Activated CD4-positive, CD25-positive, alpha-beta regulatory T cell (primary cell): ENCODE results near the gene LONRF3.

Experiments used
- DNase-seq, 4 experiments: peaks; one replicate each; lab custom pipeline; 2025; lab: John Stamatoyannopoulos, UW

The LONRF3 gene

DNA sequence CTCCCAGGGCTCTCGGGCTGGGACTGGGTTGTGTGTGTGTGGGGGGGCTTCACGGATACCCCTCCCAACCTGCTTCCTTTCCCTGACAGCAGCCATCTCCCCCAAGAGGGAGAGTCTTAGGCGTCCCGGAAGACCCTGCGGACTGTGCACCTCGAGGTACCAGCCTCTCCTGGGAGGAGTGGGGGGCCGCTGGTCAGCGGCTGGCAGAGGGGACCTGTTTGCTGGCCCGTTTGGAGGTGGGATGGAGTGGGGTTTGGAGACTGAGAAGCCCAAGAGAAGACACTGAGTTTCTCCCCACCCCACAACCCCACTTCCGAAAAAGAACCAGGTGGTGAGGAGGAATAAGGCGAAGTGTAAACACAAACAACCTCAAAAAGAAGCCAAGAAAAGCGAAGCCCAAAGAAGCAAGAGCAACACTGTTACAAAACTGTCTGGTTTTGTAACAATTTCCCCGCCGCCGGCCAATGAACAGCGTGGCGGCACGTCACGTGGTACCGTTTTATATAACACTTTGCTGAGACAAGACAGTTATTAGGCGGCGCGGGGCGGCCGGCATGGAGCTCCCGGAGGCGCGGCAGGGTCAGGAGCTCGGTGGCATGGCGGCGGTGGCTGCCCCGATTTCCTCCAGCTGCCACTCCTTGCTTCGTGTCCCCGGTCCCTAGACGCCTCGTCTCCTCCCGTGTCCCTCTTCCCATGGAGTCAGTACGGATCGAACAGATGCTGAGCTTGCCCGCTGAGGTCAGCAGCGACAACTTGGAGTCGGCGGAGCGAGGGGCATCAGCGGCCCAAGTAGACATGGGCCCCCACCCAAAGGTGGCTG lies at the start of gene LONRF3:
TSS of gene LONRF3 (plus strand) at position 531 of the 820 bp plus-strand sequence. CDS start at position 694, 163 bp downstream.
- peak; percentile 3 to 39 (median 25) for DNase-seq

DNA sequence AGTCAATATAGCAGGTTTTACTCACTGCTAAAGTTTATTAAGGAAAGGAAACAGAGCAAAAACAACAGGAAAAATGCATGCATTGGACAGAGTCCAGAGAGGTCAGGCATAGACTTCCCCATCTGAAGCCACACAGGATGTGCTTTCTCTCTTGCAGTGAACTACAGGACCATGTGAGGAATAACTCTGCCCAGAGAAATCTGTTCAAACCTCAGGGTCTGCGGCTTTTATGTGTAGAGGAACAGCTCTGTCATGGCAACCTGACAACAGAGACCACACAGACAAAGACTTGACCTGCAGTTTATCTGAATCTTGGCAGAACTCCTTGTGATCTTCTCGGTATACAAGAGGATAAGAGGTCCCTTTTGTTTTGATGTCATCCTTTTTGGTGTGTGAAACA lies 46.3 kb upstream of the LONRF3 start:
- DNase-seq: no peak

DNA sequence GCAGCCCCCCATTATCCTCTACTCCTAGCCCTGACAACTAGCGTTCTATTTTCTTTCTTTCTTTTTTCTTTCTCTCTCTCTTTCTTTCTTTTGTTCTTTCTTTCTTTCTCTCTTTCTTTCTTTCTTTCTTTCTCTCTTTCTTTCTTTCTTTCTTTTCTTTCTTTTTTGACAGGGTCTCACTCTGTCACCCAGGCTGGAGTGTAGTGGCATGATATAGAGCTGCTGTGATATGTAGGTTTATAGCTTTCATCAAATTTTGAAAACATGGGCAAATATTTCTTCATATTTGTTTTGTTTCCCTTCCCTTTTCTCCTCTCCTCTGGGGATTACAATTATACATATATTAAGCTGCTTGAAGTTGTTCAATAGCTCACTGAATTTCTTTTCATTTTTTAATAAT lies 39.1 kb upstream of the LONRF3 start:
- no peak for DNase-seq

DNA sequence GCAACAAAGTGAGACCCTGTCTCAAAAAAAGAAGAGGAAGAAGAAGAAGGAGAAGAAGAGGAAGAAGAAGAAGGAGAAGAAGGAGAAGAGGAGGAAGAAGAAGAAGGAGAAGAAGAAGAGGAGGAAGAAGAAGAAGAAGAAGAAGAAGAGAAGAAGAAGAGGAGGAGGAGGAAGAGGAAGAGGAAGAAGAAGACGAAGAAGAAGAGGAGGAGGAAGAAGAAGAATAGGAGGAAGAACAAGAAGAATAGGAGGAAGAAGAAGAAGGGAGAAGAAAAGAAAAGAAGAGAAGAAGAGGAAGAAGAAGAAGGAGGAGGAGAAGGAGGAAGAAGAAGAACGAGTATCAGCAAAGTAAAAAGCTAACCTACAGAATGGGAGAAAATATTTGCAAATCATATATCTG lies 33.3 kb upstream of the LONRF3 start:
- no peak for DNase-seq

DNA sequence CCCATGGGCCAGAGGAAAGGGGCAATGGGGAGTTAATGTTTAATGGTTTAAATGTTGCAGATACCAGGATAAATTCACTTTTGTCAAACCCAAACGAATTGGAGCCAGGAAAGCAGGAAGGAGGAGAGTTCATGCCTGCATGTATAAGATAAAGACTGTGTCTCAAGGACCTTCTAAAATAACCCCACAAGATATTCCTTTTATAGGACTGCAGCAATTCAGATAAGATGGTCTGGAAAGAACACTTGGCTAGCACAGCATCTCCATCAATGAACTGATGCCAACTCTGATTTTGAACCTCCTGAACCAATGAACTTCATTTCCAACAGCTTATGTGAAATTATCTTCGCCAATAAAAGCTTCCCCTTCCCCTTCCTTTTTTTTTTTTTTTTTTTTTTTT lies 31.3 kb upstream of the LONRF3 start:
- no peak for DNase-seq

DNA sequence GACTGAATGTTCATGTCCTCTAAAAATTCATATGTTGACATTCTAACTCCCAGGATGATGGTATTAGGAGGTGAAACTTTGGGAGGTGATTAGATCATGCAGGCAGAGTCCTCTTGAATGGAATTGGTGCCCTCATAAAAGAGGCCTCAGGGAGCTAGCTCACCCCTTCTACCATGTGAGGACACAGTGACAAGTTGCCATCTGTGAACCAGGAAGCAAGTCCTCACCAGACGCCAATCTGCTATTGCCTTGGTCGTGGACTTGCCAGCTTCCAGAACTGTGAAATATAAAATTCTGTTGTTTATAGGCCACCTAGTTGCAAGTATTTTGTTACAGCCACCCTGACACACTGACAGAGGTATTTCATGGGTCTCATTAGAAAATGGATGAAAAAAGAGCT lies 28.5 kb upstream of the LONRF3 start:
- DNase-seq: no peak

DNA sequence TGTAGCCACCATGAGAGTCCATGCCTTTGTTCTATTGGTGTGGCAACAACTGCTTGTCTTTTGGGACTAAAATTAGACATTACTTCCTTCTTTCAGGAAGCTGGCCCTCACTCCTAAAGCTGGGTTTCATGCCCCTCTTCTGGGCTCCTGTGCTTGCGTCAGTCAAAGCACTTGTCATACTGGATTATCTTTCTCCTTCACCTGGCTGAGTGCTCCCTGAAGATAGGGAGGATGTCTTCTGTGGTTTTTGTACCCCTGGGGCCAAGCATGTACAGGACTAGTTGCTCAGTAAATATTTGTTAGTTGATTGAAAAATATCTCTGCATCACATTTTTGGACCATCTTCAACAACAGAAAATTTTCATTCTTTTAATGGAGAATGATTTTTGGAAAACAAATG lies 26.1 kb upstream of the LONRF3 start:
- DNase-seq: no peak

DNA sequence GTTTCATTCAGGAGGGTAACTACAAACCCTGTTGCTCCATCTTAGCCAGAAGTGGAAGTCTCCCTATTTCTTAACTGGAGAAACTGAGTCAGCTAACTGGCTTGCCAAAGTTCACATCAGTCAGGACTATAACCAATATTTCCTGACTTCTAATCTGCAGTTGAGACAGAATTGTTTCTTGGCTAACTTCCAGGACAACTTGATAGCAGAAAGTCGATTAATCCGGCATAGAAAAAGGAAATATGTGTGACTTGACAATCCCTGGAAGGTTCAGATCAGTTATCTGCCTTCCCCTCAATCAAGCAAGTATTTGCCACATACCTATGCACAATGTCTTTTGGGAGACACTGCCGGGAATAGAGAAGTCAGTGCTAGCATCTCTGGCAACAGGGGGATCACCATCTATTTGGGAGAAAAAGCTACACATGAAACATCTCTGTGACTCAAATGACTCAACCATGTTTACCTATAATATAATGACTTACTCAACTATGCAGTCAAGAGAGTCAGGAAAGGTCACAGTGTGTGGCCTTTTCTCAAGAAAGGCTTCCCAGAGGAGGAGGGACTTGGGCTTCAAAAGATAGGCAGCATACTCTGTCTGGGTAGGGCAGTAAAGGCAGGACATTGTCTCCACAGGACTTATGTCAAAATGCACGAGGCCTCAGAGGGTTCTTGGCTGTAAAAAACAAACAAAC lies 12.4 kb upstream of the LONRF3 start:
- DNase-seq: no peak

DNA sequence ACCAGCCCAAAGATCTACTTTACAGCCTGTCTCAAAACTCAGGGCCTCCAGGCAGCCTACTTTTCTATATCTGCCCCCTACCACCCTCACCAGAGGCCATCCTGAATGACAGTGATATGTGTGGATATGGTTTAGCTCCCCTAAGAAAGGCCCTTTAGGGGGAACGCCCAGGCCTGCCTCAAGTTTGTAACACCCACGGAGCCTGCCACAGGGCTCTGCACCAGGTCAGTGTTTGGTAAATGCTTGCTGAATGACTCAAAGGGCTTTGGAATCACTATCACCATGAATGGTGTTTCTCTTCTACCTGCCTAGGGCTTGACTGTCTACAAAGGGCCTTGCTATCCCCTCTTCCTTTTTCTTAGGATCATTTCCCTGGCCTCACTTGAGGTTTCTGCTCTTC lies 11.3 kb upstream of the LONRF3 start:
- no peak for DNase-seq

DNA sequence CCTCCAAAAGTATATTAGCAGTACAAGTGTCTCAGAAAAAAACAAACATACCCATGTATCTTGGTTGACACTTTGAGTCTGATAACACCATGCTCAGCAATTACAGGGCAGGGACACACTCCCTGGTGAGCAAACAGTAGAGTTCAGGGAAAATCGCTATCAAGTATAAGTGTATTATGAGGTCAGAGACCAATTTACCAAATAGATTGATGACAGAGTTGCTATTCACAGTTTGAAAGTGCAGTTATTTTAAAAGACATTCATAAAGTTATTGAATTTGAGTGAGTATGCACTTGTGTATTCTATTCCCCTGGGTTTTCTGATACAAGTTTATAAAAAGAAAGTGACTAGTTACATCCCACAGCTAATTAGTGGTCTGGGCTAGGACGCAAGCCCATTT lies 10.2 kb upstream of the LONRF3 start:
- DNase-seq: no peak

DNA sequence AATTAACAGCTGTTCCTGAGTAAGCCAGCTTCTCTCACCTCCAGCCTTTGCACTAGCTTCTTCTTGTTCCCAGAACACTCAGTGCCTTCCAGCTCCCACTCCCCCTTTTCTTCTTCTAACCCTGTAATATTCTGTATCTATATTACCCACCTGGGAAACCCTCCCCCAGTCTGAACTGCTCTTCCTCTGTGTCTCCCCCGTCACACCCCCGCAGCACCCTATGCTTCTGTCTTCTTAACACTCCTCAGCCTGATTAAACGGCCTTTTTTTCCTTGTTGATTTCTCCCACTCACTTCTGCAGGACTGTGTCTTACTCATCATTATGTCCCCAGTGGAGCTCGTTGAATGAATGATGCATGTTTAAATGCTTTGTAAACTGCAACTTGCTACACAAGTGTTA lies 9.0 kb upstream of the LONRF3 start:
- no peak for DNase-seq

DNA sequence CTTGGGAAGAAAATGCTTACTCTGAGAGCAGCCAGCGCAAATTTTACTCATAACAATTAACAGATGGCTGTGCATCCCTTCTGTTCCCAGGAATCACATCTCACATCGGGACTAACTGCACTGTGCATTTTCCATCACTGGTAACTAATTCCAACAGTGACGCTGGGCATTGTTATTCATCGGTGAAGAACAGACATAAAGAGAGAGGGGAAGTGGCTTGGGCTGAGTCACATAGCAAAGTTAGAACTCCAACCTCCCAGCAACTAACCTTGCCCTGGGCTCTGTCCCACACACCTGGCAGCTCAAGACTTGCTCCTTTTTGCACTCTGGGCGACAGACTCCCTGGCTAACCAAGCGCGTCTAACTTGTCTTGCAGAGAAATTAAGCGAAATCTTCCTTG lies 6.4 kb upstream of the LONRF3 start:
- no peak for DNase-seq

DNA sequence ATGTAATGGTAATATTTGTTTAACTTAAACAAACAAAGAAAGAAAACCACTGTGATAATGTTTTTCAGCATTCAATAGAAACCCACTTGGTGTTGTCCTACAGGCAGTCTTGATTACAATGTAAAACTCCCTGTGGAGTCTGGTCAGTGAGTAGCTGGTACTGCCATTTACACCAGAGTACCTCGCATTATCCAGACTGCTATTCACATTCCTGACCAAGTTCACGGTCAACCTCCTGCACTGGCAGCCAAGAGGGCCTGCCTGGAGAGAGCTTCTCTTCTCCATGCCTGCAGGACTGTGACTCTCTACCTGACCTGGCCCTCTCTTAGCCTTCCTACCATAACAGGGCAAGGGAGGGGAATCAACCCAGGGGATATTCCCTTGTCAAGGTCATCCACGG lies 2.9 kb upstream of the LONRF3 start:
- no peak for DNase-seq

DNA sequence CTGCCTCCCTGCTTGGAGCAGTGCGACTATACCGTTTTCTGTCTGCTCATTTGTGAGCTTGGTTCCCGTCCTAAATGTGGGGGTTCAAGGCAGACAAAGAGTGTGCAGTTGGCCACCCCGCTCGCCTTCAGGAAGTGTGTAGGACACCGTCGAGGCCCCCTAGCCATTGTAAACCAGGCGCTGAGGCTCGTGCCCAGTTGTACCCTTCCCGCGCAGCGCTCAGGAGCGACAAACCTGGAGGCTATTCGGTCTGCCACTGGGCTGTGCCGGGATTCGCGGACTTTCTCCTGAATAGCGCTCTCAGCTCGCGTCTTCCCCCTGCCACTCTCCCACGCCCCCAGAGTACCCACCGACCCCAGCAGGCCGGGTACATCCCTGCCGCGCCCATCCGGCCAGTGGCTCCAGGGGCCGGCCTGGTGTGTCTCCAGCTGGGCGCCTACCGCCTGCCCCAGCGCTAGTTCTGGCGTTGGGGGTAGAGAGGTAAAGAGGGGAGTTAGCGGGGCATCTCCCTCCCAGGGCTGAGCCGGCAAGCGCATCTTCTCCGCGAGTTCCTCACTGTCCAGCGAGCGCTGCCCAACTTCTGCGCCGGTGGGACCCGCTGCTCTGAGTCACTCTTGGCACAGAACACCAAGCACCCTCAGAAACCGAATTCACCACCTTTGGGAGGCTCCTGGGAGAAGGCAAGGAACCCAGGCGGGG lies 880 bp upstream of the LONRF3 start:
- no peak for DNase-seq

DNA sequence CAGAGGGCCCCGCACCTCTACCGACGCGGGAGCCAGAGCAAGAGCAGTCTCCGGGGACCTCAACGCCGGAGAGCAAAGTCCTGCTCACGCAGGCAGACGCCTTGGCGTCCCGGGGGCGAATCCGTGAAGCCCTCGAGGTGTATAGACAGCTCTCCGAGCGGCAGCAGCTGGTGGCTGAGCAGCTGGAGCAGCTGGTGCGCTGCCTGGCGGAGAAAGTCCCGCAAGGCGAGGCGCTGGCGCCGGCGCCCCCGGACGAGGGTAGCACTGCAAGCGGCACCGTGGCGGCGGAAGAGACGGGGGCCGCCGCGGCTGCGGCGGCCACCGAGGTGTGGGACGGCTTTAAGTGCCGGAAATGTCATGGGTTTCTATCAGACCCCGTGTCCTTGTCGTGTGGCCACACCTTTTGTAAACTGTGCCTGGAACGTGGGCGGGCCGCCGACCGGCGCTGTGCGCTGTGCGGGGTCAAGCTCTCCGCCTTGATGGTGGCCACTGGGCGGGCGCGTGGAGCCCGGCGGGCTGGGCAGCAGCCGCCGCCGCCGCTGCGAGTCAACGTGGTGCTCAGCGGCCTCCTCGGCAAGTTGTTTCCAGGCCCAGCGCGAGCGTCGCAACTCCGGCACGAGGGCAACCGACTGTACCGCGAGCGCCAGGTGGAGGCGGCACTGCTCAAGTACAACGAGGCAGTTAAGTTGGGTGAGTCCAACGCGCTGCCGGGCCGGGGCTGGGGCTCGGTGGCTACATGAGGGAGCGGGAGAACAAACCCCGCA lies 672 bp downstream of the LONRF3 start:
- peak; percentile 1 to 23 (median 16) for DNase-seq

DNA sequence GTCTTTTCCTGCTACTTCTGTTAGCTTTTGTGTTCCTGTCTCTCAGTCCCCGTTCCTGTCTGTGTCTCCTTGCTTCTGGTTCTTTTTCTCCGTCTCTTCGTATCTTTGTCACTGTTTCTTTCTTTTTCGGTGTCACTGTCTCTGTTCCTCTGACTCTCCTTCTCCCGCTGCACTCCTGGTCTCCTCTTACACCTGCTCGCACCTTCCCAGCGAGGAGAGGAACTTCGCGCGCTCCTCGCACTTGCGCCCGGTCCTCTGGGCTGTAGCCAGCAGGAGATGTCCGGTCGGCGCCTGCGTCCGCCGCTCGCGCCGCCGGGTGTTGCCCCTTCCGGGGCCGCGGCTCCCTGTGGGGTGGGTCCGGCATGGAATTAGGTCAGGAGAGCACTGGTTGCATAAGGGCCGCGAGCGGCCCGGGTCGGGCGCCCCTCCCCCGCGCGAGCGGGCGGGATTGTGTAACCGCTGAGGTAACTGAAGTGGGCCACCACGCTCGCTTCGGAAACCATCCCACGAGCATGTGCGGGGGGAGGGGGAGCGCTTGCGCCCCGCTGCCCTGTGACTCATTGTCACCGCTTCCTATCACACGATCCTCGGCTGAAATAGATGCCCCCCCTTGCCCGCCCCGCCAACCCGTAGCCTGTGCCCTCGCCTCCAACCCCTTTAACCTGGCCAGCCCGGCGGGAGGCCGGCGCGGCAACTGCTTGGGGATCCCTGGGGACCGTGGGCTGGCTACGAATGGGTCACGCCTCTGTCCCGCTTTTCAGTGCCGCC lies 1.6 kb downstream of the LONRF3 start:
- peak; percentile 24 to 52 (median 32) for DNase-seq

DNA sequence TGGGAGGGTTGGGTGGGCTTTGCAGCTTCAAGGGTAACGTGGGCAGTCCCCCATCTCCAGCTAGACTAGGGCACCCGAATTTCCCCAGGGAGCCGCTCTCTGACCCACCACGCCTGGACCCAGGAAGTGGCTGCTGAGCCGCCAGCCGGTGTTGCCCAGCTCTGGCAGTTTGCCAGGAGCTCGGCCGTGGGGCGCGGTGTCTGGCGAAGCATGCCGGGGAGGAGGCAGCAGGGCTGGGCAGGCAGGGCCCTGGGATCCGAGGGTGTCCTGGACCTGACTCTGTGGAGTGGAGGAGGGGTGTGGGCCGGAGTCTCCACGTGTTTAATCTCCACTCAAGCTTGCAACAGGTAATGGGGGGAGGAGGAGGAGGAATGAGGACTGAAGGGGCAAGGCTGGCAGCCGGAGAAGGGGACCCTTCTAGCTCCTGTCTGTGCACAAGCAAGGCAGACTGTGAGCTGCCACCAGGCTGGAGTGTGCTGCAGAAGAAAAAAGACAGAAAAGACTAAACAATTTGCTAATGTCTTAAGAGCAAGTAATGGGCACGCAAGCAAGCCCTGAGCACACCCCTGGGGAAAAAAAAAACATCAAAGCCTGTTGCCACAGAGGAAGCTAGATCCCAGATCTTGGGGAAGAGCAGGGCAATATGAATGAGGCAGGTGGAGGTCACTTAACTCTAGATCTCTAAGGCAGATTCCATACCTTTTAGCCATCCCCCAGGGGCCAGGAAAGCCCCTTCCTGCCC lies 2.4 kb downstream of the LONRF3 start:
- peak in 1 of 4 experiments; percentile 3 for DNase-seq

DNA sequence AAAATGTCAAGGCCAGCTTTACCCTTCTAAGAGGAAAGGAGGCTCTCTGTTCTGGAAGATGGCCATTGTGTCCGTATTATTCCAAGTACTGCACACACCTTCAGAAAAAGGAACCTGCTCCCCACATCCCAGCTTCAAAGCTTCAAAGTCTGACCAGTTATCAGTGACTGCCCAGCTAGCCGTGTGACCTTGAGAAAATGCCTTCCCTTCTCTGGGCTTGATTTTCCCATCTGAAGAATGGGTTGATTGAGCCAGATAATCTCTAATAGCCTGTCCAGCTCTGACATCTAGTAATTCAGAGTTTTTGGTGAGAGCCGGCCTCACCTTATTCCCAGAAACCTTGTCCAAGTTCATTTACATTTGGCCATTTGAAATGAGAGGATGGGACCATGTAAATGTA lies 3.0 kb downstream of the LONRF3 start:
- no peak for DNase-seq

DNA sequence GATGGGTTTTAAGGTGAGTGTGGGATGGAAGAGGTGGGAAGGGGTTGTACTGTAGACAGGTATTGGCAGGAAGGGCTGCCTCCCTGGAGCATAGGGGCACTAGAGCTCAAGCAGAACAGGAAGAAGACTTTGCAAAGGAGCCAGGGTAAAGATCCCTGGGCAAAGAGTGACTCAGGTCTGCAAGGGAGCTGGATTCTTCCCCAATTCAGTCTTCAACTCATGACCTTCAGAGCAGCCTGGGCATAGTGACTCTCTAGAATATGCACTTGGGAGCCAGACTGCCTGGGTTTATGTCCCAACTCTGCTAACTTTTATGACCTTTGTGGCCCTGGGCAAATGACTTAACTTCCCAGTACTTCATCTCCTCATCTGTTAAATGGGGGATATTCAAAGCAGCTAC lies 4.0 kb downstream of the LONRF3 start:
- DNase-seq: no peak

DNA sequence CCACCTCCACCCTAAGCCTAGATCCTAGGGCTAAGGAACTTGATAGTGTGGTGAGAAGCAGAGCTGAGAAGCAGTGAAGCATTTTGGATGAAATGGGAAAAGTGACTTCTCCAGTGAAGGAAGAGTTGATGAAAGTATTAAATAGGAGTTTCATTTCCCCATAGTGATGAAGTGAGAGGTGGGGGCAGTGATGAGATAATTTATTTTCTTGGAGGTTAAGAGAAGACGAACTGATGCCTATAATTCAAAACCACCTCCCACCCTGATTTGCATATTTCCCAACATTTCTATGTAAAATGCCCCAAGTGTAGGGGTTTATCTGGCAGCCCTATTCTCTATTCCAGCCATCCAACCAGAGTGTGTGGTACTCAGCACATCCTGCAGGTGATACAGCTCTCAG lies 6.3 kb downstream of the LONRF3 start:
- no peak for DNase-seq

DNA sequence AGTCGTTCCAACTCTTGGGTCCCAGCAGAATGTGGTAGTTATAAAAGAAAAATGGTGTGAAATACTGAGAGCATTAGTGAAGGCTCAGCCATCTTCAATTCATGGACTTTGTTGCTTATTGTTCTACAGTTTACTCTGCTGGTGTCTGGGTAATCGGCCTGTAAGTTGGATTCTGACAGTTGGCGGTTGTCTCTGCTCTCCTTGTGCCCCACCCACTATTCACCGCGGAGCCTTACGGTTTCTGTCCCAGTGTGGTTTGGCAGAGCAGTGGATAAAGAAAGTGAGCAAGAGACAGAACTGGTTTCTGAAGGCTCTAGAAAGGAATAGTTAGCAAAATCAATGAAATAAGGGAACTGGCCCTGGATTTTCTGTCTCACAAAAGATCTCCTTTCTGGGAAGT lies 9.1 kb downstream of the LONRF3 start:
- DNase-seq: no peak
